Spleen (tissue), 11 donors: ENCODE results near the gene KL. TPM values are rescaled to one million over a fixed set of nuclear protein-coding genes. Genes with fewer than 3 reads are reported as not detected.
A peak's percentile ranks its signal among the peaks of the same experiment; 100 is the strongest.

ENCODE experiments used
- DNase-seq: peaks from one replicate; pipeline ENCODE4 v3.0.0-alpha.2; 2020
- H3K27ac ChIP-seq, 8 donors: fragments of 200-600 bp; sonication (generic) in 7 of 8; 1 replicate in 4 of 8; 2 replicates in 4 of 8; pipeline versions ENCODE4 v1.5.0 to v1.8.0; 2016 to 2021; ENCODE audit warnings: inconsistent platforms in 4 of 8, mild to moderate bottlenecking in 4 of 8, moderate library complexity in 1 of 8
- H3K27me3 ChIP-seq, 7 donors: fragments of 200-600 bp; sonication (generic) in 6 of 7; replicated peaks in 1 of 7; 1 replicate in 4 of 7; 2 replicates in 3 of 7; pipeline versions ENCODE4 v1.5.0 to v1.8.0; 2016 to 2021; ENCODE audit warnings: inconsistent platforms in 3 of 7, mild to moderate bottlenecking in 1 of 7
- H3K36me3 ChIP-seq, 6 donors: fragments of 200-600 bp; sonication (generic) in 5 of 6; 1 replicate in 4 of 6; 2 replicates in 2 of 6; pipeline versions ENCODE4 v1.5.0 to v1.8.0; 2016 to 2021; ENCODE audit warnings: inconsistent platforms in 2 of 6
- H3K4me1 ChIP-seq, 6 donors: fragments of 200-600 bp; sonication (generic) in 5 of 6; 1 replicate in 3 of 6; 2 replicates in 3 of 6; pipeline versions ENCODE4 v1.5.0 to v1.8.0; 2016 to 2021; ENCODE audit warnings: inconsistent platforms in 3 of 6
- H3K4me3 ChIP-seq, 8 donors: fragments of 200-600 bp; sonication (generic) in 7 of 8; 1 replicate in 4 of 8; 2 replicates in 4 of 8; pipeline versions ENCODE4 v1.5.0 to v1.8.0; 2016 to 2021; ENCODE audit warnings: inconsistent platforms in 4 of 8, mild to moderate bottlenecking in 4 of 8, moderate library complexity in 2 of 8
- H3K9me3 ChIP-seq, 8 donors: fragments of 200-600 bp; sonication (generic) in 7 of 8; 1 replicate in 4 of 8; 2 replicates in 4 of 8; pipeline versions ENCODE4 v1.5.0 to v1.8.0; 2016 to 2021; ENCODE audit warnings: inconsistent platforms in 4 of 8
- POLR2A ChIP-seq, 3 donors: fragments of 450-650 bp; IDR thresholded peaks; one replicate each; pipeline ENCODE4 v1.5.1; 2017; ENCODE audit warnings: antibody characterized with exemption in 3 of 3, mild to moderate bottlenecking in 1 of 3
- POLR2AphosphoS5 ChIP-seq, 3 donors: sonication (generic); formaldehyde crosslinking; IDR thresholded peaks; one replicate each; pipeline ENCODE4 v1.5.1; 2017; ENCODE audit warnings: antibody characterized with exemption in 3 of 3
- WGBS, 5 donors: extraction: QIAGEN DNeasy Blood & Tissue Kit in 3 of 5; methylation state at CpG; one replicate each; pipeline versions ENCODE4 v1.1.5 to v1.1.7; 2013 to 2018; 5-methylcytosine and 5-hydroxymethylcytosine counted together
- intact Hi-C: fragments of 100-400 bp; cut with DNase I; formaldehyde crosslinking; loops from one replicate; pipeline ENCODE4 v1.15.0; 2023; ENCODE audit warnings: low total_unique reads
- polyA plus RNA-seq, 3 donors: library from polyadenylated mRNA; stranded (reverse); fragments of 200-250 nt; gene quantifications; one replicate each; pipeline ENCODE4 v1.2.1, GENCODE V29; 2013
- total RNA-seq, 7 donors: library from RNA; depleted of rRNA in 3 of 7; stranded (reverse); fragments of >200 nt in 3 of 7; fragmentation: NEBNext Ultra II Directional in 4 of 7; extraction: Animal tissue kit (Norgen Biotek cat#: 25700) in 4 of 7; gene quantifications; one replicate each; pipeline versions ENCODE4 v1.1.0 to v1.2.1, GENCODE V29; 2016 to 2021
- TF ChIP-seq, protein P1 (sequence below), 11 experiments: fragments of 200-600 bp in 7 of 11; fragments of 450-650 bp in 4 of 11; sonication (generic) in 4 of 11; IDR thresholded peaks in 8 of 11; conservative IDR thresholded peaks in 3 of 11; 1 replicate in 7 of 11; 2 replicates in 4 of 11; pipeline versions ENCODE4 v1.4.0 to v1.8.0; 2016 to 2021; ENCODE audit warnings: antibody characterized with exemption in 11 of 11, inconsistent platforms in 4 of 11, mild to moderate bottlenecking in 1 of 11
- donor health status: healthy with polysubstance abuse.
- donor health status: DM: no; HTN: no; CAD: no; lungs with moderate emphysema.
- donor health status: DM: no; HTN: no; CAD: no.
- donor health status: Bipolar disorder and iron deficiency.
- donor health status: healthy.
- donor health status: DM: no; HTN: no; CAD: no.
- donor health status: DM: yes; HTN: yes; CAD: no.

The KL gene
- total and polyA plus RNA-seq, 10 donors, result 0.35 to 10.2 (median 4.6) TPM

- Histone ChIP-seq H3K4me1 (peaks cover 0 to 12% (median 3%) of the 10 kb centered on the region in 6 donors), H3K9me3 (no peaks in the 10 kb centered on the region), H3K27me3 (peaks cover 0 to 4% (median 0%) of the 10 kb centered on the region in 7 donors), H3K36me3 (no peaks in the 10 kb centered on the region), H3K4me3 (no peak overlapping the region), H3K27ac (no peak overlapping the region)
- WGBS, 5 donors, result 62 to 90% (median 71%) methylated on average over 1 of the region's 1 CpG
- intact Hi-C loops, result no loop called here
- no peak for DNase-seq
- no peak for TF ChIP-seq POLR2AphosphoS5 (IDR thresholded peaks at IDR 0.05)
- TF ChIP-seq, protein P1, sequence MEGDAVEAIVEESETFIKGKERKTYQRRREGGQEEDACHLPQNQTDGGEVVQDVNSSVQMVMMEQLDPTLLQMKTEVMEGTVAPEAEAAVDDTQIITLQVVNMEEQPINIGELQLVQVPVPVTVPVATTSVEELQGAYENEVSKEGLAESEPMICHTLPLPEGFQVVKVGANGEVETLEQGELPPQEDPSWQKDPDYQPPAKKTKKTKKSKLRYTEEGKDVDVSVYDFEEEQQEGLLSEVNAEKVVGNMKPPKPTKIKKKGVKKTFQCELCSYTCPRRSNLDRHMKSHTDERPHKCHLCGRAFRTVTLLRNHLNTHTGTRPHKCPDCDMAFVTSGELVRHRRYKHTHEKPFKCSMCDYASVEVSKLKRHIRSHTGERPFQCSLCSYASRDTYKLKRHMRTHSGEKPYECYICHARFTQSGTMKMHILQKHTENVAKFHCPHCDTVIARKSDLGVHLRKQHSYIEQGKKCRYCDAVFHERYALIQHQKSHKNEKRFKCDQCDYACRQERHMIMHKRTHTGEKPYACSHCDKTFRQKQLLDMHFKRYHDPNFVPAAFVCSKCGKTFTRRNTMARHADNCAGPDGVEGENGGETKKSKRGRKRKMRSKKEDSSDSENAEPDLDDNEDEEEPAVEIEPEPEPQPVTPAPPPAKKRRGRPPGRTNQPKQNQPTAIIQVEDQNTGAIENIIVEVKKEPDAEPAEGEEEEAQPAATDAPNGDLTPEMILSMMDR (IDR thresholded peaks at IDR 0.05 in 8 of 11, conservative IDR thresholded peaks at IDR 0.05 in 3 of 11), result no peak
- TF ChIP-seq POLR2A (IDR thresholded peaks at IDR 0.05), result no peak
These were observed 28.8 kb upstream of the KL start for GRCh38 chr13:32987462-32987861.

GRCh38 chr13:32988608-32989289 lies 27.5 kb upstream of the KL start:
- Histone ChIP-seq H3K4me3 (peak overlapping the region in 2 of 8 donors; percentile 11 to 27), H3K27me3 (peaks cover 0 to 4% (median 0%) of the 10 kb centered on the region in 7 donors), H3K36me3 (no peaks in the 10 kb centered on the region), H3K9me3 (no peaks in the 10 kb centered on the region), H3K27ac (no peak overlapping the region), H3K4me1 (peaks cover 0 to 12% (median 3%) of the 10 kb centered on the region in 6 donors)
- intact Hi-C loops, result no loop called here
- DNase-seq, result no peak
- TF ChIP-seq, protein P1 (IDR thresholded peaks at IDR 0.05 in 8 of 11, conservative IDR thresholded peaks at IDR 0.05 in 3 of 11), result no peak
- TF ChIP-seq POLR2AphosphoS5 (IDR thresholded peaks at IDR 0.05) (no peak), POLR2A (IDR thresholded peaks at IDR 0.05) (no peak)
- 27 to 37% (median 34%) methylated on average over 8 of the region's 8 CpGs for WGBS, 5 donors

- Histone ChIP-seq H3K36me3 (no peaks in the 10 kb centered on the region), H3K9me3 (no peaks in the 10 kb centered on the region), H3K27ac (no peak overlapping the region), H3K4me3 (no peak overlapping the region), H3K4me1 (peaks cover 0 to 12% (median 3%) of the 10 kb centered on the region in 6 donors), H3K27me3 (peaks cover 0 to 4% (median 0%) of the 10 kb centered on the region in 7 donors)
- TF ChIP-seq, protein P1 (IDR thresholded peaks at IDR 0.05 in 8 of 11, conservative IDR thresholded peaks at IDR 0.05 in 3 of 11), result no peak
- no peak for TF ChIP-seq POLR2AphosphoS5 (IDR thresholded peaks at IDR 0.05)
- no peak for TF ChIP-seq POLR2A (IDR thresholded peaks at IDR 0.05)
- 50 to 63% (median 55%) methylated on average over 3 of the region's 3 CpGs for WGBS, 5 donors
- intact Hi-C loops, result no loop called here
- DNase-seq, result no peak
These were observed 26.9 kb upstream of the KL start for GRCh38 chr13:32989290-32989667.

DNA sequence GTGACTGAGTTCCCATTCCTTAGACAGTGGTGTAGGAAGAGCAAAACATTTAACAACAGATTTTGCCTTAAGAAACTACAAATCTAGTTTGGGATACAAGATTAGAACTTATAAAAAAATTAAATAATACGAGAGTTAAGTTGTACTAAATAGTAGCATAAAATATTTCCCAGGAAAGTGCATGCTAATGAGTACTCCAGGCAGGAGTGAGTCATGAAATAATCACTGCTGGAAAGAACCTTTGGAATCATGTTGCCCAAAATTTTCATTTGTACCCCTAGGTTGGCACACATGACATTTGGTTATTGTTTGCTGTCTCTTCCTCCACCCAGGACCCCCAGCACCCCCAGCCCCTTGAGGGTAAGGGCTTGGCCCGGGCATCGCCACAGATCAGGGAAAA lies 26.3 kb upstream of the KL start:
- Histone ChIP-seq H3K4me3 (no peak overlapping the region), H3K27ac (no peak overlapping the region), H3K36me3 (no peaks in the 10 kb centered on the region), H3K27me3 (peaks cover 0 to 4% (median 0%) of the 10 kb centered on the region in 7 donors), H3K4me1 (peaks cover 0 to 12% (median 3%) of the 10 kb centered on the region in 6 donors), H3K9me3 (no peaks in the 10 kb centered on the region)
- TF ChIP-seq POLR2AphosphoS5 (IDR thresholded peaks at IDR 0.05) (no peak), POLR2A (IDR thresholded peaks at IDR 0.05) (no peak)
- TF ChIP-seq, protein P1 (IDR thresholded peaks at IDR 0.05 in 8 of 11, conservative IDR thresholded peaks at IDR 0.05 in 3 of 11), result no peak
- DNase-seq, result no peak
- intact Hi-C loops, result no loop called here
- 86 to 97% (median 89%) methylated on average over 3 of the region's 3 CpGs for WGBS, 5 donors
